H9 (cell line): Measurements from ENCODE around the gene LIPA. TPM values are rescaled to one million over a fixed set of nuclear protein-coding genes. Genes with fewer than 3 reads are reported as not detected.
"Not testable (repeated sequence)": the region's sequence is repeated elsewhere in the genome, so short reads cannot be mapped to it uniquely, and the experiment has no call there.

Experiments
- DNase-seq: peaks from one replicate; pipeline ENCODE4 v3.0.0-alpha.2; 2017
- H2AFZ ChIP-seq: one replicate; pipeline ENCODE4 v1.6.1; 2013; ENCODE audit warnings: mild to moderate bottlenecking, low read length, control low read depth, moderate library complexity
- H2AK5ac ChIP-seq: 2 replicates; pipeline ENCODE4 v1.6.1; 2013; ENCODE audit warnings: low read length, control low read depth, mixed read lengths; ENCODE audit not compliant: insufficient read length
- H2BK120ac ChIP-seq: one replicate; pipeline ENCODE4 v1.6.1; 2013; ENCODE audit warnings: low read depth, mild to moderate bottlenecking, low read length, control low read depth, inconsistent platforms; ENCODE audit not compliant: poor library complexity, severe bottlenecking
- H2BK12ac ChIP-seq: 2 replicates; pipeline ENCODE4 v1.6.1; 2013; ENCODE audit warnings: low read length, control low read depth, mixed read lengths, low read depth; ENCODE audit not compliant: insufficient read length
- H2BK15ac ChIP-seq: 2 replicates; pipeline ENCODE4 v1.6.1; 2013; ENCODE audit warnings: low read depth, low read length, control low read depth
- H2BK20ac ChIP-seq: one replicate; pipeline ENCODE4 v1.6.1; 2013; ENCODE audit warnings: low read depth, mild to moderate bottlenecking, low read length, control low read depth, inconsistent platforms; ENCODE audit not compliant: poor library complexity, severe bottlenecking
- H2BK5ac ChIP-seq: 2 replicates; pipeline ENCODE4 v1.6.1; 2013; ENCODE audit warnings: low read length, control low read depth, mixed read lengths; ENCODE audit not compliant: insufficient read length
- H3K14ac ChIP-seq: 2 replicates; pipeline ENCODE4 v1.6.1; 2013; ENCODE audit warnings: low read length, control low read depth; ENCODE audit not compliant: insufficient read depth
- H3K18ac ChIP-seq: 2 replicates; pipeline ENCODE4 v1.6.1; 2013; ENCODE audit warnings: low read depth, mild to moderate bottlenecking, mixed read lengths, low read length, control low read depth; ENCODE audit not compliant: insufficient read length
- H3K23ac ChIP-seq: 2 replicates; pipeline ENCODE4 v1.6.1; 2013; ENCODE audit warnings: low read length, control low read depth, mixed read lengths, low read depth; ENCODE audit not compliant: insufficient read length
- H3K23me2 ChIP-seq: 2 replicates; pipeline ENCODE4 v1.6.1; 2013; ENCODE audit warnings: low read depth, mild to moderate bottlenecking, mixed read lengths, low read length, control low read depth; ENCODE audit not compliant: insufficient read length, poor library complexity, severe bottlenecking
- H3K27ac ChIP-seq: 2 replicates; pipeline ENCODE4 v1.5.1; 2013; ENCODE audit warnings: low read length, control low read depth, mixed read lengths, low read depth; ENCODE audit not compliant: insufficient read length
- H3K27me3 ChIP-seq: 2 replicates; pipeline ENCODE4 v1.6.1; 2013; ENCODE audit warnings: low read length, control low read depth, inconsistent platforms; ENCODE audit not compliant: insufficient read depth
- H3K4ac ChIP-seq: 2 replicates; pipeline ENCODE4 v1.6.1; 2013; ENCODE audit warnings: low read depth, mild to moderate bottlenecking, control low read depth, inconsistent platforms, low read length, moderate library complexity
- H3K4me1 ChIP-seq: 2 replicates; pipeline ENCODE4 v1.6.1; 2013; ENCODE audit warnings: low read length, control low read depth, inconsistent platforms; ENCODE audit not compliant: insufficient read depth
- H3K4me2 ChIP-seq: 2 replicates; pipeline ENCODE4 v1.6.1; 2013; ENCODE audit warnings: low read length, control low read depth, mixed read lengths; ENCODE audit not compliant: insufficient read length, insufficient read depth
- H3K56ac ChIP-seq: 2 replicates; pipeline ENCODE4 v1.6.1; 2013; ENCODE audit warnings: low read depth, mild to moderate bottlenecking, mixed read lengths, low read length, control low read depth; ENCODE audit not compliant: insufficient read length
- H3K79me1 ChIP-seq: 2 replicates; pipeline ENCODE4 v1.6.1; 2013; ENCODE audit warnings: low read depth, mild to moderate bottlenecking, moderate library complexity, low read length, control low read depth, inconsistent platforms; ENCODE audit not compliant: insufficient read depth, poor library complexity, severe bottlenecking
- H3K79me2 ChIP-seq: 2 replicates; pipeline ENCODE4 v1.6.1; 2013; ENCODE audit warnings: low read length, control low read depth, inconsistent platforms; ENCODE audit not compliant: insufficient read depth
- H3K9ac ChIP-seq: 2 replicates; pipeline ENCODE4 v1.6.1; 2013; ENCODE audit warnings: low read length, control low read depth, mixed read lengths; ENCODE audit not compliant: insufficient read length; ENCODE audit errors: extremely low read depth
- H3K9me3 ChIP-seq: one replicate; pipeline ENCODE4 v1.6.1; 2013; ENCODE audit warnings: low read depth, low read length, inconsistent platforms; ENCODE audit not compliant: control insufficient read depth
- H3T11ph ChIP-seq: one replicate; pipeline ENCODE4 v1.6.1; 2013; ENCODE audit warnings: mild to moderate bottlenecking, low read length, control low read depth, inconsistent platforms
- H4K20me1 ChIP-seq: one replicate; pipeline ENCODE4 v1.6.1; 2013; ENCODE audit not compliant: control insufficient read depth, insufficient read length, insufficient read depth
- H4K5ac ChIP-seq: 2 replicates; pipeline ENCODE4 v1.6.1; 2013; ENCODE audit warnings: low read depth, mild to moderate bottlenecking, mixed read lengths, low read length, control low read depth; ENCODE audit not compliant: insufficient read length
- H4K8ac ChIP-seq: replicated peaks from 2 replicates; pipeline ENCODE4 v1.6.1; 2013; ENCODE audit warnings: low read length, control low read depth, mixed read lengths, low read depth; ENCODE audit not compliant: insufficient read length
- H4K91ac ChIP-seq: 2 replicates; pipeline ENCODE4 v1.6.1; 2013; ENCODE audit warnings: low read depth, mild to moderate bottlenecking, moderate library complexity, mixed read lengths, low read length, control low read depth; ENCODE audit not compliant: insufficient read length
- H3K27ac Mint-ChIP-seq, 3 experiments: 2 replicates in 2 of 3; 3 replicates in 1 of 3; pipeline ENCODE4 v1.8.0; 2020 to 2021; ENCODE audit warnings: mixed read lengths in 3 of 3, mild to moderate bottlenecking in 1 of 3, moderate library complexity in 1 of 3
- H3K27me3 Mint-ChIP-seq: 2 replicates; pipeline ENCODE4 v1.8.0; 2021; ENCODE audit warnings: low read depth, mild to moderate bottlenecking, moderate library complexity, mixed read lengths
- H3K36me3 Mint-ChIP-seq, 3 experiments: 2 replicates in 2 of 3; 3 replicates in 1 of 3; pipeline ENCODE4 v1.8.0; 2020 to 2021; ENCODE audit warnings: low read depth in 3 of 3, mixed read lengths in 3 of 3; ENCODE audit not compliant: insufficient read depth in 1 of 3
- H3K4me1 Mint-ChIP-seq, 2 experiments: 2 replicates each; pipeline ENCODE4 v1.8.0; 2020; ENCODE audit warnings: mixed read lengths in 2 of 2
- H3K4me3 Mint-ChIP-seq, 2 experiments: 2 replicates in 1 of 2; 3 replicates in 1 of 2; pipeline ENCODE4 v1.8.0; 2020 to 2021; ENCODE audit warnings: mild to moderate bottlenecking in 2 of 2, mixed read lengths in 2 of 2, moderate library complexity in 1 of 2
- H3K9me3 Mint-ChIP-seq, 2 experiments: 2 replicates in 1 of 2; 3 replicates in 1 of 2; pipeline ENCODE4 v1.8.0; 2020; ENCODE audit warnings: mild to moderate bottlenecking in 2 of 2, mixed read lengths in 2 of 2, moderate library complexity in 1 of 2
- CTCF ChIP-seq: fragments of 200-600 bp; sonication (generic); conservative IDR thresholded peaks from 3 replicates; pipeline ENCODE4 v1.8.0; 2021; ENCODE audit warnings: antibody characterized with exemption, mild to moderate bottlenecking
- WGBS: extraction: QIAGEN DNeasy Blood & Tissue Kit; methylation state at CpG from one replicate; pipeline ENCODE4 v1.1.7; 2013; ENCODE audit warnings: missing lambda C conversion rate, low lambda C conversion rate, mixed read lengths; ENCODE audit not compliant: insufficient read length; ENCODE audit errors: extremely low coverage; 5-methylcytosine and 5-hydroxymethylcytosine counted together
- total RNA-seq: library from RNA; stranded (reverse); gene quantifications from 2 replicates; pipeline ENCODE4 v1.2.1, GENCODE V29; 2021

LIPA gene
- total RNA-seq, 1 experiment from 2014 or later = 20.9 TPM

GRCh38 chr10:89197473-89197872 lies 54.1 kb downstream of the LIPA start:
- Histone ChIP-seq H3K79me1 (no peaks in the 10 kb centered on the region), H3K79me2 (no peaks in the 10 kb centered on the region), H2BK20ac (no peak overlapping the region), H3K4me2 (no peak overlapping the region), H4K91ac (no peak overlapping the region), H3K9me3 (no peaks in the 10 kb centered on the region), H2AK5ac (no peak overlapping the region), H3T11ph (no peak overlapping the region), H4K5ac (no peak overlapping the region), H3K14ac (no peak overlapping the region), H3K4me1 (no peaks in the 10 kb centered on the region), H2AFZ (no peak overlapping the region), H3K4ac (no peak overlapping the region), H4K20me1 (no peaks in the 10 kb centered on the region), H2BK5ac (no peak overlapping the region), H3K18ac (no peak overlapping the region), H3K23me2 (no peaks in the 10 kb centered on the region), H2BK15ac (no peak overlapping the region), H4K8ac (no peak overlapping the region), H3K27me3 (no peaks in the 10 kb centered on the region), H3K56ac (no peak overlapping the region), H3K27ac (no peak overlapping the region), H3K23ac (no peak overlapping the region), H2BK12ac (no peak overlapping the region), H3K9ac (no peak overlapping the region), H2BK120ac (no peak overlapping the region)
- no peak for DNase-seq
- Mint-ChIP-seq H3K27ac (no peak overlapping the region), H3K36me3 (no peaks in the 10 kb centered on the region), H3K9me3 (no peaks in the 10 kb centered on the region), H3K4me1 (no peaks in the 10 kb centered on the region), H3K4me3 (no peak overlapping the region), H3K27me3 (no peaks in the 10 kb centered on the region)
- WGBS = no CpG with 5 or more reads among the region's 4 CpGs
- no peak for TF ChIP-seq CTCF

- not testable (repeated sequence) for H3K79me1 ChIP-seq, H3K4me1 Mint-ChIP-seq, H3K27me3 ChIP-seq, H3K27me3 Mint-ChIP-seq, H2BK20ac ChIP-seq, H3K4ac ChIP-seq, H3K27ac ChIP-seq, H2BK120ac ChIP-seq, H2BK5ac ChIP-seq, H2AK5ac ChIP-seq, H4K20me1 ChIP-seq, H3K14ac ChIP-seq, H3K4me1 ChIP-seq, H3K18ac ChIP-seq, H4K91ac ChIP-seq, H3K27ac Mint-ChIP-seq, H3K4me2 ChIP-seq, H4K8ac ChIP-seq, H4K5ac ChIP-seq, H3K23me2 ChIP-seq, H2AFZ ChIP-seq, H2BK15ac ChIP-seq, H3K56ac ChIP-seq, H3T11ph ChIP-seq, H3K9me3 Mint-ChIP-seq, H3K23ac ChIP-seq, H3K4me3 Mint-ChIP-seq, H3K9me3 ChIP-seq, H2BK12ac ChIP-seq, H3K79me2 ChIP-seq, H3K36me3 Mint-ChIP-seq, H3K9ac ChIP-seq, DNase-seq
- no CpG with 5 or more reads among the region's 3 CpGs for WGBS
Observed at GRCh38 chr10:89191301-89191700, 60.3 kb downstream of the LIPA start.
